EL (cell line): ENCODE data around the gene ROBO2.

Source experiments
- DNase-seq: peaks from one replicate; pipeline ENCODE4 v3.0.0-alpha.2; 2016

The ROBO2 gene

GRCh38 chr3:77524946-77525682 lies 485.2 kb downstream of the ROBO2 start:
- DNase-seq = no peak

DNA sequence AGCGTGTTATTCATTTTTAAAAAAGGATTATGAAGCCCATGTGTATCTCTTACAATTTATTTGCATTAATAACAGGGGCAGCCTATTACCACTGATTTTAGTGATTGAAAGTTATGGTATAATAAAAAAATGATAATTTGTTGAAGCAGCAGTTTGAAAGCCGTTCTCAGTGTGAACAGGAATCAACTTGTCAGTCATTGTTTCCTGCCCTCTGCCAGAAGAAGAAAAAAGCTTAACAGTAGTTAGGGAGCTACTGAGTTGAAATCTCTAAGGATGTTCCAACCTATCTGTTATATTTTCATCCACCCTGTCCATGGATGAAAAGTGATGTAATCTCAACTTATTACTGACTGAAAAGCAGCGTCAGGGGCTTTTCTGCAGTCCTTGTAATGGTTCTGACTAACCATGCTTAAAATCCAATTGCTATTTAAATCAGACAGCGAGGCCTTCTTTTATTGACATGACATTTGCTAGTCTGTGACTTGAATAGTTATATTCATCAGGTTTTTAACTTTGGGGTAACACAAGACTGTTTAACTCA lies 486.7 kb downstream of the ROBO2 start:
- no peak for DNase-seq

DNA sequence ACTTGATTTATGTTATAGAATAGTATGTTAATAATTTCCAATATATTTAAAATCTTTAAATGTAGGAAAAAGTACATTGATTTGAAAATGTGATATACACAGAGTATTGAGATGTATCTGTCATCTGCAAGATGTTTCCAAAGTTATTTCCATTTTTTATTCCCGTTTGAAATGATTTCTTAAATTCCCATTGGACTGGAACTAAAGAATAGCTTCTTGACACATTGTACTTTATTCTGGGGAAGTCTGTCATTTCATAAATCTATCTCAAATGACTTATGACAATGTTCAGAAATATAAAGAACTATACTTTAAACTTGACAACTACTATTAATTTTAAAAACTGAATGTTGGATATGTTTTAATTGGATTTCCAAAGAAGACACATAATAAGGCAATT lies 489.6 kb downstream of the ROBO2 start:
- no peak for DNase-seq

DNA sequence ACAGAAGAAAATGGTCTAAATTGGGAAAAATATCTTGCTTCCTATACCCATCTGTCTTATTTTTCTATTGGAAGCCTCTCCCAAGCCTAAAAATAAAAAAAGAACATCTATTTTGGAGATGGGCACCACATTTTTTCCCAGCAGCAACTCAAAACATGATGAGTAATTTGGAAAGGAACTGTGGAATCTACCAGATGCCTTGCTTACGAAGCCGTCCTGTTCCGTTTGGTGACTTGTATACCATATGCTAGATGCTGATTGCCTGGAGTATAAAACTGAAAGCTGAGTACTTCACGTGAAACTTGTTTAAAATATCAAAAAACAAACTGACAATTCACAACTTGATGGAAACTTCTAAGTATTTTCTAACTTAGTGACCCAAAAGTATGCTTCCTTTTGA lies 491.0 kb downstream of the ROBO2 start:
- DNase-seq = peak; percentile 59

GRCh38 chr3:77535116-77535515 lies 495.2 kb downstream of the ROBO2 start:
- no peak for DNase-seq

- no peak for DNase-seq
These were observed 496.3 kb downstream of the ROBO2 start for GRCh38 chr3:77536038-77536775.

DNA sequence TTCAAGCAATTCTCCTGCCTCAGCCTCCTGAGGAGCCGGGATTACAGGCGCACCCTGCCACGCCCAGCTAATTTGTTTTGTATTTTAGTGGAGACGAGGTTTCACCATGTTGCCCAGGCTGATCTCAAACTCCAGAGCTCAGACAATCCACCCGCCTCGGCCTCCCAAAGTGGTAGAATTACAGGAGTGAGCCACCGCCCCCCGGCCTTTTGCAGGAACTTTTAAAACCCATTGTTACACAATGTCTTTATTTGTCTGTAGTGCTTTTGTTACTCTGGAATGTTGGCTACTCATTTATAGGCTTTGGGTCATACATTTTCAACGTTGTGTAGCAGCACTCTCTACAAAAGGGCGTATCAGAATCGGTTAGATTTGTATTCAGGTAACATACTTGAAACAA lies 499.1 kb downstream of the ROBO2 start:
- no peak for DNase-seq

DNA sequence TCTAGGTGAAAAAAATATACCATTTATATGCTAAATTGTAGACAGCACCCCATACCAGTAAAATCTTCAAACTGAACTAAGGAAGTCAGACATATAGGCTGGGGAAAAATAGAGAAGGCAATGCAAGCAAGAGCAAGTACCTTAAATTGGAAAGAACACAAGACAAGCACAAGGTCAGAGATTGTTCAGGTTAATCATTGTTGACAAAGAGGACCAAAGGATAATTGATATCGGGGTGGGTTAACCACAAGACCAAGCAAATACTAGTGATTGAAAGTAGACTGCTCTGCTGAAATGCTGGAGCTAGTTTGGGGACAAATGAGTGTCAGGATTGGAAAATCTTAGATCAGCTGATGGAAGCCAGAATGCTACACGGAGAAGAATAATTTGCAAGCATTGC lies 499.8 kb downstream of the ROBO2 start:
- no peak for DNase-seq

DNA sequence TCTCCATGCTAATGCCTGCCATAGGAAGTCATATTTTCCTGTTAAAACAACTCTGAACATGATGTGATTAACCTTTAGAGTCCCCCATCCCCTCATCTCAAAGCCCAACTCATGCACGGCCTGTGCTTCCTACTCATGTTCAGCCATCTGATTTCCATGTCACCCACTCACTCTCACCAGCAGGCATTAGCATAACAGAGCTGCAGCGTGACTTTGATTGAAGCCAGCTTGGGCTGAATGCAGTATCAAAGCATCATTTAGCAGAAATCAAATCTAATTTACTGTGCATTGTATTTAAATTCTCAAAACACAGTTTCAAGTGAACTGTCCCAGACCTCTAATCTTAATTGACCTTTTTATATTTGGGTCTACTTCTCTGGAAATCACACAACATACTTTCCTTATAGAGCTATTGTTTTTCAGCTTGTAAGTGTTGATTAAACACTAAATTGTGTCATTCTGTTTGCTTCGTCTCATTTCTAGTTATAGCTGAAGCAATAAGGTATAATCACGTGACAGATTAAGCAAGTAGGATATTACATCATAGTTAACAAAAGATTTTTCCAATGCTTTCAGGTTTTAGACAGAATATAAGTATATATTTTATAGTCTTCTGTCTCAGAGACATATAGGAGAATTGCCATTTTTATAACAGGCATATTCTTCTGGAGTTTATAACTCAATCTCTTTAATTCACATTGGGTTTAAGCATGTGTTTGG lies 501.5 kb downstream of the ROBO2 start:
- no peak for DNase-seq

GRCh38 chr3:77546246-77546645 lies 506.3 kb downstream of the ROBO2 start:
- DNase-seq = no peak

DNA sequence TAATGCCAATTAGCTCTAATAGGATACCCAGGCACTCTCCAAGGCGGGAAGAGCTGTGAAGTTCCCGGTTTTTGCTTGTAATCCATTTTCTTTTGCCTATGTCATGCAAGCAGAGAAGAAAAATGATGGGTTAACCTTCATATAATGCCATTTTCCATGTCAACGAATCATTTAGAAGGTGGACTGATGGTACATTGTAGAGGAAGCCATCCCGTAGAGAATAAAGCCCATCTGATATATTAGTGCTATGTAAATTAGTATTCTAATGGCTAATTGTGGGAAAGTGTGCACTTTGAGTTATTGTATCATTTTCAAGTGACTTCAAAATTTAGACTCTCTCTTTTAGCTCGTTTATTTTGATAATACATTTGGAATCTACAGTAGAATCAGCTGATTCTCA lies 509.1 kb downstream of the ROBO2 start:
- DNase-seq = no peak

- no peak for DNase-seq
These were observed 513.3 kb downstream of the ROBO2 start for GRCh38 chr3:77553240-77553639.

DNA sequence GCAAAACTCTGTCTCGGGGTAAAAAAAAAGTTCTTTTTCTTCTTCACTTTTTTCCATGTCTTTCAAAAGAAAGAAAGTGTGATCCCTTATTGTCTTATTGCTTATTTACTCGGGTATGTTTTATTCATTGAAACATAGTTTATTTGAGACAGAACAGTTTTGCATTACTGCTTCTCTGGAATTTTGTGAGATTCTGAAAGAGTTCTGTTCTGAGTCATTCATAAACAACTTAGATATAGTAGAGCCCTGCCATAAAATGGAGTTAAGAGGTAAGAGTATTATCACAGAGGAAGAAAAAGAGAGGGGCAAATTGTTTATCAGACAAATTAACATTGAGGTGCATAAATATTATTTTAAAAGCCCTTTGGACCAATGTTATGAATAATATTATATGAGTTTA lies 522.2 kb downstream of the ROBO2 start:
- no peak for DNase-seq

GRCh38 chr3:77563012-77563411 lies 523.1 kb downstream of the ROBO2 start:
- DNase-seq = no peak

DNA sequence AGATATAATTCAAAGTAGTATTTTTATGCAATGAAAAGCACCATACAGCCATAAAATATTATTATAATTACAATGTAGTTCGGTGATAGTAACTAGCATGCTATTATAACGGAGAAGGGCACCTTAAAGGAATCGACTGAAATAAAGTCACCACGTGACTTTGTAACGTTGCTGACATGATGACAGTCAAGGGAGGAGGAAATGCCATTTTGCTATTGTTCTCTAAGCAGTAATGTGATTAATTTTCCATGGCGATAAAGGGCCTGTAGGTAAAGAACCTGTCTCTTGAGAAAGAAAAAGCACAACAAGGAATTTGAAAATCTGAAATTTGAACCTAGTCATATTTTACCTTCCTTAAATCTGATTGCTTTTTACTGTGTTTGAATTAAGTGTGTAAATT lies 526.2 kb downstream of the ROBO2 start:
- DNase-seq = no peak

DNA sequence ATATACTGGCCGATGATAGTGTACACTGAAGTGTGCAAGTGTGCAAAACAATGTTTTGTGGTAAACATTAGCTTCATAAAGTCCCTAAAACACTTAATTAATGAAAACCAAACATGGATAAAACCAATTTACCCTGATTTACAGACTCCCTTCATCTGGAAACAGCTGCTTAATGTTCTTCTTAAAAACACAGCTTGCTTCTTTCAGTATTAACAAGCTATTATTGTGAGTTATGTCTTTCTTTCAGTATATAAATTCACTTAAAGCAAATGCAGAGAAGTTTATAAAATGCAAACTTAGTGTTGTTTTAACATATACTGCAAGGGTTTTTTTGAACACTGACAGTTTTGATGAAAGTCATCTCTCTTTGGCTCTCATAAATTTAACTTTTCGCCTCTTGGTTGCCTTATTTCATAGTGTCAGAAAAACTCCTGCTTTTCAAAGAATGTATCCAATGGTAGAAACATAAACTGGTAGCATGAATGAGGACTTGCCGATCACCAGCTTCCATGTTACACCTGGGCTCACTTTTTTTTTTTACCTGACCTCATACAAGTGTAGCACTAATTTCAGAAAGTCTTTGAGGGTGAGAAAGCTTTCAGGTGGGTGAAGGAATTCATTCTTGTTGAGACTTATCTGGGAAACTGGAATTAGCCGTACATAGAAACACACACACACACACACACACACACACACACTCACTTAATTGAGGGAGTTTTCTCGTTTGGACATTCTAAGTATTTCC lies 532.2 kb downstream of the ROBO2 start:
- no peak for DNase-seq

- no peak for DNase-seq
These were observed 537.4 kb downstream of the ROBO2 start for GRCh38 chr3:77577264-77577663.

DNA sequence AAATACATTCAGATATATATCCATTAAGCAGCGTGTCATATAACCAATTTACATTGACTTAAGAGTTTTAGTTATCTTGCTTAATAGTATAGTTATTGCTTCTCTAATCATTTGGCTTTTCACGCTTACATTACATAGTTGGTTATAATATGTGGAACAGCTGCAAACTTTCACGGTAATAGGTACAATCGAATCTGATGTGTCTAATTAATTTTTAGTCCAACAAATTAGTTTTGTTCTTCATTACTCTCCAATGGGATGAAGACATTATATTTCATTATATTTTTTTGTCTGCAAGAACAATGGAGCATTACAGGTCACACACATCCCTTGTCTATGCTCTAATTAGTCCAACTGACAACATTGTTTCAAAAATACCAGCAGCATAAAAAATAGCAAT lies 546.3 kb downstream of the ROBO2 start:
- no peak for DNase-seq

DNA sequence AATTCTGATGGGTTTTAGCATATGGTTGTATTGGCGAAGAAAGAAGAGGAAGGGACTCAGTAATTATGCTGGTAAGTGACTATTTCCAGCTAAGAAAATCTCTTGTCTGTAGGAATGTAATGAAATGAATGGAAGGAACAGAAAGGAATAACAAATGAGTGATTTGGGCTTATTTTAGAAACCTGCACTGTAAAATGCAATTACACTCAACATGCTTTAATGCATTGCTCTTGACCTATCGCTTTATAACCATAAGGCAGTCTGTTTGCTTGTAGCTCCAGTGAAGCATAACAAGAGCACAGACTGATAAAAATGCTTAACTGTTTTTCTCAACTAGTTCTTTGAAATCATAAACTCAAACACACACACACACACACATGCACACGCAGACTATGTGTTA lies 549.0 kb downstream of the ROBO2 start:
- no peak for DNase-seq

GRCh38 chr3:77590191-77590590 lies 550.3 kb downstream of the ROBO2 start:
- no peak for DNase-seq

DNA sequence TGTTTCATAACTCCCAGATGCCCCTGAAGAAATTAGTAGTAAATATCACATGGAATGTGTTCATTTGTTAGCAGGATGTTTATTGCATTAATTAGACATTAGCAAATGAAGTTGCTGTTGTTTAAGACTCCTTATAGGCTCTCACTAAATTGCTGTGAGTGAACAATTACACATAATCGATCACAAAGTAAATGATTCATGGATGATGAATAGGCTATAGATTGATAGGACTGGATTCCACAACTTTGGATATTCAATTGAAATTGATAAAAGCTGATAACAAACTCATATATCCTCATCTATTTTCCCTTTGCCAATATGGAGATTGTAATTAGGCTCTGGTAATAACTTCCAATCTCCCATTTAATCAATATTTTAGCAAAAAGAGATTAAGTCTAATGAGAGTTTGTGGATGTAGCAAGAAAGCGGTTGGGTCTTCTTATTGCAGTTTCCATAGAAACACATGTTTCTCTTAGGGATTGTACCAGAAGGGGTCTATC lies 555.5 kb downstream of the ROBO2 start:
- no peak for DNase-seq

GRCh38 chr3:77599948-77600347 lies 560.0 kb downstream of the ROBO2 start:
- DNase-seq = no peak
